GM18868 (cell line): ENCODE measurements around the gene CHRNA3.
A peak's percentile ranks its signal among the peaks of the same experiment; 100 is the strongest.
"Not testable (repeated sequence)": the region's sequence is repeated elsewhere in the genome, so short reads cannot be mapped to it uniquely, and the experiment has no call there.

Experiments used
- ATAC-seq: cut with Tn5 transposase; IDR thresholded peaks from one replicate; pipeline ENCODE4 v1.9.1; 2021; ENCODE audit warnings: mild to moderate bottlenecking, moderate library complexity; ENCODE audit not compliant: unreplicated experiment

Gene CHRNA3

GRCh38 chr15:78618490-78618934, 2.3 kb downstream of the CHRNA3 start:
- no peak for ATAC-seq

- no peak for ATAC-seq
These were observed 2.7 kb downstream of the CHRNA3 start for GRCh38 chr15:78618064-78618463.

GRCh38 chr15:78617516-78617915, 3.3 kb downstream of the CHRNA3 start:
- no peak for ATAC-seq

- ATAC-seq, result no peak
These were observed 3.7 kb downstream of the CHRNA3 start for GRCh38 chr15:78617076-78617475.

- ATAC-seq, result no peak
These were observed 4.3 kb downstream of the CHRNA3 start for GRCh38 chr15:78616506-78616905.

- no peak for ATAC-seq
These were observed 5.6 kb downstream of the CHRNA3 start for GRCh38 chr15:78615151-78615589.

GRCh38 chr15:78614021-78614420, 6.8 kb downstream of the CHRNA3 start:
- no peak for ATAC-seq

GRCh38 chr15:78609551-78609950, 11.2 kb downstream of the CHRNA3 start:
- not testable (repeated sequence) for ATAC-seq

- ATAC-seq, result no peak
These were observed 15.1 kb downstream of the CHRNA3 start for GRCh38 chr15:78605680-78606079.

GRCh38 chr15:78605201-78605600, 15.6 kb downstream of the CHRNA3 start:
- no peak for ATAC-seq

- no peak for ATAC-seq
These were observed 16.4 kb downstream of the CHRNA3 start for GRCh38 chr15:78604420-78604819.

- ATAC-seq, result no peak
These were observed 17.3 kb downstream of the CHRNA3 start for GRCh38 chr15:78603467-78603866.

- ATAC-seq, result no peak
These were observed 21.6 kb downstream of the CHRNA3 start for GRCh38 chr15:78599189-78599588.

- no peak for ATAC-seq
These were observed 22.4 kb downstream of the CHRNA3 start for GRCh38 chr15:78598348-78598747.

GRCh38 chr15:78597583-78597982, 23.2 kb downstream of the CHRNA3 start:
- ATAC-seq, result no peak

- ATAC-seq, result no peak
These were observed 45.9 kb downstream of the CHRNA3 start for GRCh38 chr15:78574944-78575343.

- ATAC-seq, result no peak
These were observed 47.4 kb downstream of the CHRNA3 start for GRCh38 chr15:78573416-78573815.

- ATAC-seq, result no peak
These were observed 49.4 kb downstream of the CHRNA3 start for GRCh38 chr15:78571382-78571781.

- ATAC-seq, result no peak
These were observed 50.1 kb downstream of the CHRNA3 start for GRCh38 chr15:78570710-78571109.

GRCh38 chr15:78567531-78567930, 53.3 kb downstream of the CHRNA3 start:
- ATAC-seq, result no peak

GRCh38 chr15:78565951-78566774, 54.6 kb downstream of the CHRNA3 start:
- ATAC-seq, result peak; percentile 13

GRCh38 chr15:78565097-78565950, 55.5 kb downstream of the CHRNA3 start, which contains the start of gene CHRNA5:
Gene CHRNA5 (plus strand): TSS chr15:78565520. CDS start chr15:78565720, 200 bp downstream.
- ATAC-seq, result peak; percentile 83
